H1 (cell line): ENCODE results near the gene RIN3. TPM values are rescaled to one million over a fixed set of nuclear protein-coding genes. Genes with fewer than 3 reads are reported as not detected.

Experiments
- CTCF ChIA-PET: fragments of 300-600 bp; sonication (Branson Sonifier 250); formaldehyde crosslinking; loops from one replicate; lab custom pipeline; 2021; ENCODE audit not compliant: partially characterized antibody; lab: Charles Lee
- POLR2A ChIA-PET: fragments of 300-600 bp; sonication (Branson Sonifier 250); formaldehyde crosslinking; loops from one replicate; lab custom pipeline; 2021; ENCODE audit warnings: inconsistent platforms; ENCODE audit not compliant: partially characterized antibody; lab: Charles Lee
- DNase-seq, 2 experiments: peaks; one replicate each; pipeline versions ENCODE4 v3.0.0 to v3.0.0-alpha.2; 2010 to 2022; ENCODE audit warnings: low spot score in 2 of 2, low read depth in 1 of 2, mixed read lengths in 1 of 2
- FAIRE-seq: peaks from 2 replicates; lab custom pipeline; 2011; peaks lifted over from hg19 to GRCh38; lab: Jason Lieb, UNC
- H2AFZ ChIP-seq: 2 replicates; pipeline ENCODE4 v1.8.1; 2012; ENCODE audit warnings: low read length, inconsistent platforms
- H2AK5ac ChIP-seq: 2 replicates; pipeline ENCODE4 v1.6.1; 2013; ENCODE audit warnings: low read depth, low read length
- H2BK120ac ChIP-seq: replicated peaks from 2 replicates; pipeline ENCODE3; 2013; ENCODE audit warnings: low read depth, low read length, inconsistent platforms
- H2BK12ac ChIP-seq: 2 replicates; pipeline ENCODE4 v1.6.1; 2013; ENCODE audit warnings: low read depth, low read length
- H2BK15ac ChIP-seq: 2 replicates; pipeline ENCODE4 v1.6.1; 2013; ENCODE audit warnings: low read length
- H2BK20ac ChIP-seq: 2 replicates; pipeline ENCODE4 v1.6.1; 2013; ENCODE audit warnings: low read length
- H2BK5ac ChIP-seq: 2 replicates; pipeline ENCODE4 v1.6.1; 2013; ENCODE audit warnings: low read depth, low read length
- H3K14ac ChIP-seq: 2 replicates; pipeline ENCODE4 v1.6.1; 2013; ENCODE audit warnings: inconsistent platforms; ENCODE audit not compliant: insufficient read length
- H3K18ac ChIP-seq: 2 replicates; pipeline ENCODE4 v1.6.1; 2013; ENCODE audit warnings: low read length; ENCODE audit errors: extremely low read depth
- H3K23ac ChIP-seq: 2 replicates; pipeline ENCODE4 v1.6.1; 2013; ENCODE audit warnings: inconsistent platforms; ENCODE audit not compliant: insufficient read length
- H3K23me2 ChIP-seq: 2 replicates; pipeline ENCODE4 v1.6.1; 2013; ENCODE audit warnings: low read depth, low read length
- H3K27ac ChIP-seq: 2 replicates; pipeline ENCODE4 v1.6.1; 2011; ENCODE audit warnings: low read depth, low read length, inconsistent platforms
- H3K27me3 ChIP-seq, 4 experiments: replicated peaks in 1 of 4; 1 replicate in 1 of 4; 2 replicates in 3 of 4; pipeline versions ENCODE4 v1.6.1 to v1.8.1; 2011 to 2013; ENCODE audit warnings: low read length in 3 of 4, mild to moderate bottlenecking in 3 of 4, inconsistent platforms in 2 of 4, mixed read lengths in 2 of 4, moderate library complexity in 1 of 4; ENCODE audit not compliant: control insufficient read depth in 3 of 4, insufficient read depth in 3 of 4; ENCODE audit errors: extremely low read depth in 1 of 4
- H3K36me3 ChIP-seq, 4 experiments: 2 replicates each; pipeline versions ENCODE4 v1.6.1 to v1.8.1; 2011 to 2013; ENCODE audit warnings: mild to moderate bottlenecking in 4 of 4, low read length in 3 of 4, moderate library complexity in 2 of 4, control low read depth in 1 of 4, inconsistent platforms in 1 of 4; ENCODE audit not compliant: insufficient read depth in 4 of 4, control insufficient read depth in 2 of 4
- H3K4ac ChIP-seq: replicated peaks from 2 replicates; pipeline ENCODE3; 2013; ENCODE audit warnings: low read length, low read depth, mixed read lengths, inconsistent platforms; ENCODE audit not compliant: insufficient read length
- H3K4me1 ChIP-seq, 4 experiments: replicated peaks in 1 of 4; 1 replicate in 1 of 4; 2 replicates in 3 of 4; pipeline versions ENCODE4 v1.6.1 to v1.8.1; 2011 to 2013; ENCODE audit warnings: low read length in 3 of 4, inconsistent platforms in 2 of 4, mixed read lengths in 1 of 4; ENCODE audit not compliant: insufficient read depth in 4 of 4, control insufficient read depth in 3 of 4
- H3K4me2 ChIP-seq, 2 experiments: 2 replicates each; pipeline versions ENCODE4 v1.6.1 to v1.8.1; 2011 to 2013; ENCODE audit warnings: low read depth in 2 of 2, low read length in 2 of 2, control low read depth in 1 of 2, inconsistent platforms in 1 of 2, mild to moderate bottlenecking in 1 of 2; ENCODE audit not compliant: insufficient read depth in 1 of 2
- H3K4me3 ChIP-seq, 4 experiments: fragments of 200-600, 300-600 bp in 1 of 4; sonication (generic), shearing (Covaris generic), sonication (Bioruptor Twin) in 1 of 4; 2 replicates each; pipeline versions ENCODE4 v1.5.1 to v1.8.1; 2011 to 2016; ENCODE audit warnings: low read length in 4 of 4, low read depth in 3 of 4, control low read depth in 2 of 4, inconsistent platforms in 2 of 4, mild to moderate bottlenecking in 2 of 4, mixed read lengths in 1 of 4, moderate library complexity in 1 of 4; ENCODE audit not compliant: insufficient read depth in 2 of 4; ENCODE audit errors: extremely low read depth in 1 of 4
- H3K56ac ChIP-seq: replicated peaks from 2 replicates; pipeline ENCODE3; 2013; ENCODE audit warnings: low read depth, mild to moderate bottlenecking, mixed read lengths, low read length, inconsistent platforms; ENCODE audit not compliant: insufficient read length
- H3K79me1 ChIP-seq: 2 replicates; pipeline ENCODE4 v1.6.1; 2013; ENCODE audit warnings: low read depth, low read length, control low read depth
- H3K79me2 ChIP-seq, 2 experiments: 2 replicates each; pipeline versions ENCODE4 v1.6.1 to v1.8.1; 2012 to 2013; ENCODE audit warnings: low read length in 2 of 2, mild to moderate bottlenecking in 2 of 2, inconsistent platforms in 1 of 2; ENCODE audit not compliant: insufficient read depth in 2 of 2, control insufficient read depth in 1 of 2
- H3K9ac ChIP-seq, 4 experiments: replicated peaks in 1 of 4; 1 replicate in 1 of 4; 2 replicates in 3 of 4; pipeline versions ENCODE4 v1.6.1 to v1.8.1; 2011 to 2013; ENCODE audit warnings: low read depth in 3 of 4, low read length in 3 of 4, control low read depth in 2 of 4, mild to moderate bottlenecking in 2 of 4, moderate library complexity in 2 of 4, inconsistent platforms in 1 of 4; ENCODE audit errors: extremely low read depth in 1 of 4
- H3K9me3 ChIP-seq, 2 experiments: 2 replicates each; pipeline versions ENCODE4 v1.6.1 to v1.8.1; 2012 to 2013; ENCODE audit warnings: mild to moderate bottlenecking in 2 of 2, moderate library complexity in 2 of 2, control low read depth in 1 of 2, inconsistent platforms in 1 of 2, low read depth in 1 of 2, low read length in 1 of 2, mixed read lengths in 1 of 2; ENCODE audit not compliant: insufficient read depth in 2 of 2
- H4K20me1 ChIP-seq, 2 experiments: replicated peaks in 1 of 2; 2 replicates each; pipeline versions ENCODE3 to v1.8.1; 2011 to 2013; ENCODE audit warnings: inconsistent platforms in 2 of 2, low read length in 2 of 2, mild to moderate bottlenecking in 1 of 2; ENCODE audit not compliant: insufficient read depth in 2 of 2, control insufficient read depth in 1 of 2
- H4K5ac ChIP-seq: 2 replicates; pipeline ENCODE4 v1.6.1; 2013; ENCODE audit warnings: low read length, low read depth, mixed read lengths, inconsistent platforms; ENCODE audit not compliant: insufficient read length
- H4K8ac ChIP-seq: 2 replicates; pipeline ENCODE4 v1.8.0; 2013; ENCODE audit warnings: mild to moderate bottlenecking, moderate library complexity, low read length, inconsistent platforms; ENCODE audit not compliant: insufficient read depth; ENCODE audit errors: extremely low read depth
- H4K91ac ChIP-seq: replicated peaks from 2 replicates; pipeline ENCODE3; 2013; ENCODE audit warnings: low read length, mixed read lengths, inconsistent platforms; ENCODE audit not compliant: insufficient read length
- BCL11A ChIP-seq, 2 experiments: IDR thresholded peaks; one replicate each; pipeline ENCODE4 v1.6.1; 2011; ENCODE audit warnings: low read depth in 2 of 2, low read length in 2 of 2, mild to moderate bottlenecking in 2 of 2
- CHD1 ChIP-seq: IDR thresholded peaks from 2 replicates; pipeline ENCODE4 v1.6.1; 2012; ENCODE audit warnings: low read depth, low read length, improper control_type of control experiment
- CHD2 ChIP-seq: IDR thresholded peaks from 2 replicates; pipeline ENCODE4 v1.6.1; 2012; ENCODE audit warnings: low read length, improper control_type of control experiment
- EGR1 ChIP-seq: IDR thresholded peaks from 2 replicates; pipeline ENCODE4 v1.6.1; 2011; ENCODE audit warnings: low read depth, low read length, borderline replicate concordance
- EZH2 ChIP-seq: fragments of 200-600 bp; sonication (generic); IDR thresholded peaks from 2 replicates; pipeline ENCODE4 v1.7.1; 2012; ENCODE audit warnings: low read depth, mild to moderate bottlenecking, moderate library complexity, low read length, inconsistent platforms; ENCODE audit not compliant: severe bottlenecking
- HDAC6 ChIP-seq: IDR thresholded peaks from one replicate; pipeline ENCODE4 v1.7.1; 2012; ENCODE audit warnings: low read depth, mild to moderate bottlenecking, inconsistent platforms, low read length, moderate library complexity
- TAF1 ChIP-seq: IDR thresholded peaks from 2 replicates; pipeline ENCODE4 v1.6.1; 2011; ENCODE audit warnings: mild to moderate bottlenecking, low read depth, low read length
- TEAD4 ChIP-seq: IDR thresholded peaks from 2 replicates; pipeline ENCODE4 v1.6.1; 2012; ENCODE audit warnings: low read depth, low read length, inconsistent platforms, mixed read lengths
- WGBS, 2 experiments: shearing (Covaris generic) in 1 of 2; methylation state at CpG; one replicate each; pipeline versions ENCODE4 v1.1.6 to v1.1.7; 2013 to 2015; ENCODE audit warnings: low lambda C conversion rate in 2 of 2, mixed read lengths in 2 of 2, inconsistent platforms in 1 of 2, low coverage in 1 of 2, missing lambda C conversion rate in 1 of 2; ENCODE audit not compliant: insufficient replicate concordance in 2 of 2, insufficient coverage in 1 of 2, insufficient read length in 1 of 2; ENCODE audit errors: extremely low coverage in 1 of 2, missing lambda C conversion rate in 1 of 2; 5-methylcytosine and 5-hydroxymethylcytosine counted together
- polyA plus RNA-seq, 7 experiments: library from polyadenylated mRNA; depleted of rRNA in 3 of 7; stranded (reverse) in 5 of 7; unstranded in 2 of 7; fragments of >200 nt in 5 of 7; fragments of 200-250 nt in 2 of 7; gene quantifications; 1 replicate in 5 of 7; 2 replicates in 1 of 7; 4 replicates in 1 of 7; pipeline versions ENCODE4 v1.2.1 to v1.2.3, GENCODE V29; 2011 to 2013; ENCODE audit warnings: missing spikeins in 2 of 7, mixed read lengths in 2 of 7
- total RNA-seq: library from RNA; stranded (reverse); fragmentation: NEBNext Ultra II Directional; extraction: Animal tissue kit (Norgen Biotek cat#: 25700); gene quantifications from 2 replicates; pipeline ENCODE4 v1.2.1, GENCODE V29; 2021

Gene RIN3
- total and polyA plus RNA-seq, 2 of the 8 experiments (the other 6 are each of a cell fraction or from before 2014, with no cell fraction given): 0.59 to 1.5 TPM

DNA sequence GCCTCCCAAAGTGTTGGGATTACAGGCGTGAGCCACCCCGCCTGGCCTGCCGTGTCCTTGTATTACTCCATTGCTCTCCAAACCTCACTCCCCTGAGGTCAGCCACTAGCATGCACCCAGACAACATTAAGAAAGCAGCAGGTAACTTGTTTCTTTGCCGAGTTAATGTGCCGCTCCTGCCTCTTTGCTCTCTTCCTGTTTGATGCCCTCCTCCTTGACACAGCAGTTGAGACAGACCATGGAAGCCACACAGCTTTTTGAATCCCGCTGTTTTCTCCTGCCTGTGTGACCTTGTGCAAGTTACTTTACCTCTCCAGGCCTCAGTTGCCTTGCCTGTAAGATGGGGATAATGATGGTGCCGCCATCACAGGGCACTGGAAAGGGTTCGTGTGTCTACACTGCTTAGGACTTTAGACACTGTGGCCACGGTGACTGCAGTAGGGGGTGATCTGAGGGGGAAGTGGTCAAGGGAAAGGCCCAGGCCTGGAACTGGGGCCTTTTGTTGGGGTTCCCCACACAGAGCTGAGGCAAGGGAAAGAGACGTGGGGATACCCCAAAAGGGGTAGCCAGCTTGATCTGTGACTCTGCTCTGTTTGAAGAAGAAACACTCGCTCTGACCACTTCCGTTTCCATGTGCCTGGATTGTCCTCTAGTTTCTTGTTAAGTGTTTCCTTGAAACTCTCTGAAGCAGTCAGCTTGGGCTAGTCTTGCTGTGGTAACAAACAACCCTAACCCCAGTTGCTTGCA, 69.3 kb downstream of the RIN3 start:
- H2BK5ac ChIP-seq: no peak overlapping the region
- TF ChIP-seq TAF1 (no peak), EGR1 (no peak), HDAC6 (no peak), EZH2 (no peak), CHD1 (no peak), CHD2 (no peak), TEAD4 (no peak), BCL11A (IDR thresholded peaks at IDR 0.05; ENCODE audit: low read depth in 2 of 2, low read length in 2 of 2) (no peak)
- H3K9ac ChIP-seq: no peak overlapping the region
- no peak overlapping the region for H2AK5ac ChIP-seq
- no peaks in the 10 kb centered on the region for H3K27me3 ChIP-seq
- H3K9me3 ChIP-seq: peaks cover 2 to 4% of the 10 kb centered on the region in 2 experiments; a peak in 2 of 4 replicates
- FAIRE-seq (no peak), DNase-seq (no peak)
- no peak overlapping the region for H3K14ac ChIP-seq
- H3K79me2 ChIP-seq: no peaks in the 10 kb centered on the region
- no peak overlapping the region for H2BK12ac ChIP-seq
- H3K4me1 ChIP-seq: no peaks in the 10 kb centered on the region; a peak in 1 of 7 replicates
- H2BK120ac ChIP-seq: no peak overlapping the region
- POLR2A ChIA-PET: no interaction called here
- no peak overlapping the region for H2BK20ac ChIP-seq
- 0 out of 2 replicates have a peak, but pooled peaks cover 2% of the 10 kb centered on the region for H3K79me1 ChIP-seq
- no peak overlapping the region for H3K4me3 ChIP-seq
- no peak overlapping the region for H4K91ac ChIP-seq
- no peak overlapping the region for H4K5ac ChIP-seq
- no peak overlapping the region for H3K4me2 ChIP-seq
- H3K56ac ChIP-seq: no peak overlapping the region
- H3K23ac ChIP-seq: no peak overlapping the region
- no peaks in the 10 kb centered on the region for H3K36me3 ChIP-seq
- no peak overlapping the region for H3K4ac ChIP-seq
- no peak overlapping the region for H2BK15ac ChIP-seq
- CTCF ChIA-PET: interaction anchor here (0.8 to 1.4 kb wide), 2 partner anchors 14 to 40 kb away, joined by 3 read pairs; no protein-coding TSS in a partner anchor
- no peak overlapping the region for H2AFZ ChIP-seq
- H3K27ac ChIP-seq: no peak overlapping the region
- no peak overlapping the region for H3K18ac ChIP-seq
- H4K20me1 ChIP-seq: no peaks in the 10 kb centered on the region
- 91% methylated on average over 12 of the region's 12 CpGs; no CpG with 5 or more reads in 1 of the 2 experiments for WGBS, 2 experiments
- H3K23me2 ChIP-seq: no peaks in the 10 kb centered on the region
- H4K8ac ChIP-seq: no peak overlapping the region
